HG03135 (cell line): ENCODE data around the gene GSAP.

ENCODE experiments used
- ATAC-seq: cut with Tn5 transposase; IDR thresholded peaks from one replicate; pipeline ENCODE4 v1.9.1; 2021; ENCODE audit warnings: mild to moderate bottlenecking, moderate library complexity; ENCODE audit not compliant: unreplicated experiment

The GSAP gene

DNA sequence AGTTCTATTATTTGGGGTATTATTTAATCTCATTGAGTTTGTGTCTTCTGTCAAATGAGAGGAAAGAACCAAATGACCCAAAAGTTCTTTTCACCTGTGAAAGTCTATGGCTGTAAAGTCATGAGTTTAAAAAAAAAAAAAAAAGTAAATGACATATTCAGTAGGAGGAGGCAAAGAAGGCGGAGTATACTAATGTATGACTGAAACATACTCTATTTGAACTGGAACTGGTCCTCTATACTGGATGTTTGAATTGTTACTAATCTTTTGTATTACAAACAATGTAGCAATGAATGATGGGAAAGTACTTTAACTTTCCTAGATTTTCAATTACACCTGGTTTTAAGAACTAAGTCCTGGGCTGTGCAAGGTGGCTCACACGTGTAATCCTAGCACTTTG is 24.9 kb upstream of the GSAP start:
- no peak for ATAC-seq

DNA sequence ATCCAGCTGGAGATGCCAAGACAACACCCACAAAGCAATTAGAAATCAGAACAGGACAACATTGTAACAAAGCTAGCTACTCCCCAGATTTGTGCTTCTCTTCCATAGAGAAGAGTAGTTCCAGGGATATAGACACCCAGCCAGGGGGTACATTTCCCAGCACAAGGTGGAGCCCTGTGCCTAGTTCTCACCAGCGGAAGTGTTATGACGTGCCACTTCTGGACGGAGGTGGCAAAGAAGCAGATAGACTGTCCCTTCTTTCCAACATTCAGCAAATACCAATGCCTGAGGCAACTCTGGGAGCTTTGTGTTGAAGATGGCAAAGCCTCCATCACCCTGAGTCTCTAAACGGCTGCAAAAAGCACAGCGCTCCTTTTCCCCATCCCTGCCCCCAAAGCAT is 23.4 kb upstream of the GSAP start:
- no peak for ATAC-seq

DNA sequence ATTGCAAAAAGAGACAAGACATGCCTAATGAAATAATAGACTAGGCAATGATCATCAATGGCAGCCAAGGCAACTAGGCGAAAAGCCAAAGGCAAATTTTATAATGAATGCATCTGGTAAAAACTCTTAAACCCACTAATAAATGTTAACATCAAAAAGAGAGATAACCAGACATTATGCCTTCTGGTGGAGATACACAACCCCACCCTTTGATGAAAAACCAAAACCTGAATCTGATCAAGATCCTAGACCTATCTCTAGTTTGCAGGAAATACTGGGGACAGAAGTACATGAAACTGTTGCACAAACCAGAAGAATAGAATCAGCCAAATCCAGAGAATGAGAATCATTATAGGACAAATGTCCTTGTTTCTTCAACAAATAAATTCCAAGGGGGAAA is 22.0 kb upstream of the GSAP start:
- no peak for ATAC-seq

DNA sequence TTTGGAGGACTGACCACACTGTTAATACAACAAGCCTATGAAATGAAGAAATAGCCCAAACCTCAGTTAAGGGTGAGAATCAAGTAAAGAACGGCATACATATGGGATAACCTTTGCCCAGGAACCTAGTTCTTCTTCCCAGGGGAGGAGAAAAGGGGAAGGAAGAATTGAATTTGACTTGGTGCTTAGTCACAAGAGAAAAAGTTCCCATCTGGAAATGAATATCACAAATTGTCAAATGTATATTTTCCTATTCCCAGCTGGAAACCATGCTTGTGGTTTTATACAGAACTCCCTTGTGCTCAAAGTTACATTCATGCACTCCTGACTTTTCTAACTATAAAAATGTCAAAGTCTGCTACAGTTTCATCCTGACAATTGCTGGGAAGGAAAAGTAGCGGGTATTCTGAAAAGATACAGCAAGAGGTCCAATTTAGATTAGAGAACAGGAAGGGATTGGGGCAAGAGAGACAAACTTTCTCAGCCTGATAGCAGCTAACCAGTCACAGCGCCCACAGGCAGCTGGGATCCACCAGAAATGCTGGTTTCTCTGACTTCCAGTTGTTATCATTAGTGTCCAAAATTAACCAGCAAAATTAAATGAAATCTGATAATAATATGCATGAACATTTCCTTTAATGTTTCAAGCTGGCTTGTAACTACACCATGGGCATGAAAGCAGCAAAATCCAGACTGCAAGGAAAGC is 18.6 kb upstream of the GSAP start:
- no peak for ATAC-seq

DNA sequence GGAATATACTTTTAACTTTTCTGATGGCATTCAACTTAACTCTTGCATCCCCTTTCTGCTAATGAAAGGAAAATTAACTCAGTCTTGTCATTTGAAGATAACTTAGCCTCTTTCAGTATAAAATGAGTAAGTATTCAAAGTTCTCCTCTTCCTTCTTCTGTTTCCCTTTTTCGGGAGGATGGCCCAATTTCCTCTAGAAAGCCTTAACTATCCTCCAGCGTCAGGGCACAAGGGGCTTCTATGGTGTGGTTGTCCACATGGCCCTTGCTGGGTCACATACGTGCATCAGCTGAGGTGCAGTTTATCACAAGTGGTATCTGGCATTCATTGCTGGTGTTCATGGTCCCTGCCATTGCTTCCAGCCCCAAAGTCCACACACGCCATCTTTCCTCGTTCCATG is 17.8 kb upstream of the GSAP start:
- ATAC-seq, result no peak

DNA sequence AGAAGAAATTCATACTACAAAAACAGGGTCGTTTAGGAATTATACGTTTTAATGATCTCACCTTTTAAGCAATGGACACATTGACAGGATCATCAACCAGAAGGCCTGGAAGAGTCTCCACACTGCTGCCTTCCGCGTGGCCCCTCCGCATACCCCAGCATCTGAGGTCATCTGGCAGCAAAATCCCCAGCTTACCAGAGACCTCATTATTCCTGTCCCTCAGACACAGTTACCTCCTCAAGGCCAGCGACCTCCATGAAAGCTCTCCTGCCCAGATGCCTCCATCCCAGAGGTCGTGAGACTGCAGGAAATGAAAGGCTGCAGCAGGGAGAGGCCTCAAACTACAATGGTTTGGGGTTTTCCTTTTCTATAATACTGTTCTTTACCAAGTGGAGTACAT is 14.8 kb upstream of the GSAP start:
- ATAC-seq, result no peak

DNA sequence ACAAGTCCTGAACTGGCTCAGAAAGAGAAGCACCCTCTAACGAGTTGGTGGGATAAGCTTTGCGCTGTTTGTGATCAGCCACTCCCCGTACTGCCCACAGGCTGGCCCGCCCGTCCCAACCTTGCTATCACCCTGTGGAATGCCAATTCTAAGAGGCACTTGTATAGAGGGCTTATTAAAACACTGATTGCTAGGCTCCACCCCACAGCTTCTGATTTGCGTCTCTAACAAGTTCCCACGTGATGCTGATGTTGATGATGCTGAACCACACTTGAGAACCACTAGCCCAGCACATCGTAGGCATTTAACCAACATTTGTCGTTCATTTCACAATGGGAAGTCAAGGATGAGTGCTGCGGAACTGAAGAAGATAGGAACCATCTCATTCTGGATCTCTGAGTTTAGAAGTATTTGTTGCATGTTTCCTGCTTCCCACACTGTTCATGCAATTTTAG is 12.7 kb upstream of the GSAP start:
- ATAC-seq, result no peak

DNA sequence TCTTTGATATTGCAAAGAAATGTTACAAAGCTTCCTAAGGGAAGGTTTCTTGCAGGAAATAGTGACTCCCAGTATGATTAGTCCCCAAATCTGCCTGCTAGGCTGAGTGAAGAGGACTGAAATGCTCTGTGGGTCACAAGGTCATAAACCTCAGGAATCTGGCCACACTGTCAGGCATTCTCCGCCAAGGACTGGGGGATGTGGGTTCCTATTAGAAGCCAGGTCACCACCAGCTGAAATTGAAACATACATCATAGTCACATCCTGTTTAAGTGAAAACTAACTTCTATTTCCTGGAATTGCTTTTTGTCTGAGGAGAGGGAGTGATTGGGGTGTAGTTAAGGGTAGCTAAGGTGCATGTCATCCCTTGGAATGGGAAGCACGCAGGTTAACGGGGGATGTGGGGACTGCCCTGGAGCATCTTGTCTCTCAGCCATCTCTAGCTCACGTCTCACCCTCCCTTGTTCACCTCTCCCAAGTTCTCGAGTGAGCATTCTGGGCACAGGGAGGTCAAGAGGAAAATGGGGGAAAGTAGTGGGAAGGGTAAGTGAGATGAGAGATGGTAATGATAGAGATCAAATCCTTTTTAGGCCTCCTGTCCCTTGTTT is 12.0 kb upstream of the GSAP start:
- ATAC-seq, result no peak

DNA sequence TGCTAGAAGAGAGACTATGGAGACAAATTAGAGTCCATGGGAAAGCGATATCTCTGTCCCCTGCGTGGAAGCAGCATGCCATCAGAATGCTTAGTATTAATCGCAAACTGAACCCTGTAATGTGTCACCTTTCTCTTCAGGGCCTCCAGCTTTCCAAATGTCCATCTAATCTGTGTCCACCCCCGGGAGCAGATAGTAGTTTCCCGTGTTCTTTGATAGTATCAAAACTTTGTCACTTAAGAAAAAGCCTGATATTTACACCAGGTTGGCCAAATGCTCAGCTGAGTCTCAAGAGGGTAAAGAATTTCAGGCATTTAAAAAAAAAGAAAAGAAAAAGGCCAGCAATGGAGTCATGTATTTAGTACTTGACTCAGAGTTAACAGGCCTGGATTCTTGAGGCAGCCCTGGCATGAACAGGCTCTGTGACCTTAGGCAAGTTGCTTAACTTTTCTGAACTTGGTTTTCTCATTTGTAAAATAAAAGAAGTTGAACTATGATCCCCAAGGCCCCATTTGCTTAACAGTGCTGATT is 10.4 kb upstream of the GSAP start:
- ATAC-seq, result no peak

DNA sequence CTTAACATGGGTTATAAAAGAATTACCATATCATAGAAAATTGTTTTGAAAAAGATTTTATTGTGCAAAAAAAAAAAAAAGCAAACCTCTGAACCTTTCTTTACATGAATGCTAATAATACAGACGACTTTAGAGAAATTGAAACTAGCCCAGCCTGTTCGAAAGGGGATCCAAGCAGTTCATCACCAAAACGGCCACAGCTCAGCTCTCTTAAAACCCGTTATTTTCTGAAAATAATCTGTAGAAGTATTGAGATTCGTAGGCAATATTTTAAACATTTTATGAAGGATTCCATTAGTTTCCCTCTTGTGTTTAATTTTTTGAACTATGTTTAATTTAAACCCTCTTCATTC is 9.9 kb upstream of the GSAP start:
- no peak for ATAC-seq

DNA sequence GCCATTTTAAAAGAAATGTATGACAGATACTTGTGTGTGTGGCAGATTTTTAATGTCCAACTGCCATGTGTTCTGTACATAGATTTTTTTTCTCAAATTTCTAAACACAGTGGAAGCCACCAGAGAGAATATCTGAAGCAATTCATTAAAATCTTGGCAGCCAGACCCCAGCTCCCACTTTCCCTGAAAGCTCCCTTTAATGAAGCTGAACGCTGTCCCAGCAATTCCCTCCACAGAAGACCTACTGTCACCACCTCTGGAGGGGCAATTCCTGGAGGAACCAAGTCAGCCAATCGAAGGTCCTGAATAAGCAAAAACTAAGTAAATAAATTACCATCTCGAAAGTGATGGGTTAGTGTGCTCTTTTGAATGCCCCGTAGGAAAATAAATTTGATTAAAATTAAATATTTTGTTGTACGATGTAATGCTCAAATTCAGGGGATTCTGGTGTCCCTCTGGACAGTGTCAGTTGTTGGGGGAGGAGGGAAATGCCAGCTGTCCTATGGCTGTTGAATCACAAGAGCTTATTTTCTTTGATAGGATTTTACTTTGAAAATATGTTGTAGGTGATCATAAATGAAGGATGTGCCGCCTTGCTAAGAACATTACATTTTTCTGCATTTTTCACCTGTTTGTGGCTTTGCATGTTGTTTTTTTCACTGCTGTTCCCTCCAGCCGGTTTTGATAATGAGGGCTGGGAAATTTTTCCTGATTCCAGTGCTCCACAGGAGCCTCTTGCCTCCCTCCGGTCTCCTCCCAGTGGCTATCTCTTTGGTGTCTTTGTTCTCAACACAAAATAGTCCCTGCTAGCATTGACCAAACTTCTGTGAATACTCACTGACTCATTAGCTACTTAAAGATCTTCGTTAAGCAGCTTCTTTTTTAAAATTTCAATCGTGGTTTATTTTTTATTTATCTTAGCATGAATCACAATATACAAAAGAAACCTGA is 9.2 kb upstream of the GSAP start:
- ATAC-seq, result no peak

DNA sequence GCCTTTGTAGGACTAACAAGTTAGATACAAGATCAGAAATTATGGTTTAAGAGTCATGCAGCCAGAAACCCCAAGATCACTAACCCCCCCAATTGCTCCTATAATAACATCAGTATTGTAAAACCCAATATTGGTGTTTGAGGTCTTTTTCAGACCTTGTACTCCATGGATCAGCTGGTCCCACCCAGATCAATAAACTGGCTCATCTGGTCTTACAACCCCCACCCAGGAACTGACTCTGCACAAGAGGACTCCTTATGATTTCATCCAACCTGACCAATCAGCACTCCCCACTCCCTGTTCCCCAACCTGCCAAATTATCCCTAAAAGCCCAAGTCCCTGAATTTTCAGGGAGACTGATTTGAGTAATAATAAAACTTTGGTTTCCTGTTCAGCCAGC is 6.4 kb upstream of the GSAP start:
- ATAC-seq, result no peak

DNA sequence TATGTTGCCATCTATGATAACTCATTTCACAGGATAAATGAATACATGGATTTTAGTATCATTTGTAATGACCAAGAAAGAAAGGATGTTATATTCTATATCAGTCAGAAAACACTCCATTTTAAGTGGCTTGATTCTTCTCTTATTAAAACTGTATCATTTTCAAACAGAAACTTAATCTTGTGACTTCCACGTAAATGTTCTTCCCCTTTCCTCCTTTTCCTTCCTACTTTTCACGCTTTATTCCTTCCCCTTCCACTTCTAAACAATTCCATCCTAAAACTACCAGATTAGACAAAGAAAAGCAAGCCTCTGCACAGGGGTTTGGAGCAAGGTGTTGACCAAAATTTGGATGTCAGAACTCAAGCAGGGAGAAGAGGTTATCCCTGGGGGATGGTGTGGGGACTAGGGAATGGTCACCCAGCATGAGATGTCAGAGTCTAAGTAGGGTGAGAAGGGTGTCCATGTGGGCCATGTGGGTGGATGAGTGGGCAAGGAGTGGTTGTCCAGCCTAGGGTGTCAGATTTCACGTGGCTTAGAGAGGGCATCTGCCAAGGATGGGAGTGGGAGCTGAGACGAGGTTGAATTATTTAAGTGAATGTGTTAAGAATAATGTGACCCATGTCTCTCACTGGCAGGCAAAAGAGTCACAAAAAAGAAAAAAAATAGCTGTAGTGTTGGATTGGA is 5.0 kb upstream of the GSAP start:
- ATAC-seq, result no peak

DNA sequence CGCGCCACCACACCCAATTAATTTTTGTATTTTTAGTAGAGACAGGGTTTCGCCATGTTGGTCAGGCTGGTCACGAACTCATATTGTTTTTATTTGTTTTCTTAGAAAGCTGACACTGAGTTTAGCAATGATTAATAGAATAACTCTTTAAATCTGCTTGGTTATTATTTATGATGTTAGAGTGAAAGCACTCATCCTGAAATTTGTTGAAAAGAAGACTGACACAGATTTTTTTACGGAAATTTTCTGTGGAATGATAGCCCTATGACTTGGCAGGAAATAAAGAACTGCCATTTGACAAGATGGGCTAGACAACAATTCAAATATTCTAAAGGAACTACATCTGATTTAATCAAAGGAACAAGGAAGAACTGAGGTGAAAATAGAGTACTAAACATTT is 4.3 kb upstream of the GSAP start:
- no peak for ATAC-seq

DNA sequence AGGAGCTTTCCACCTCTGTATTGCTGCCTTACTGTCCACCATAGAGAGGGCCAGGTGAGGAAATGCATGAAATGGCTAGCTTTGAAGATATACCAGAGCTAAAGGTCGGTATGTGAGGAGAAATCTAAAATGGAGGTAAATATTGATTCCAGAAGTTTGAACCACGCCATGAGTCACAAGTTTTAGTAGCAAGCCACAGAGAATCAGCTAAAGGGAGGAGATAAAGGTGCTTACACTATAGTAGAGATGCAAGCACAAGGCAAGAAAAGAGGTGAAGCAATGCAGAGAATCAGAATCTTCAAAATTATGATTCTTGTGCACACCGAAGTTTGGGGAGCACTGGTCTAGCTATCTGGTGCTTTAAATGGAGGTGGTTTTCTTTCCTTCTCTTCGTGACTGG is 3.0 kb upstream of the GSAP start:
- ATAC-seq, result no peak

DNA sequence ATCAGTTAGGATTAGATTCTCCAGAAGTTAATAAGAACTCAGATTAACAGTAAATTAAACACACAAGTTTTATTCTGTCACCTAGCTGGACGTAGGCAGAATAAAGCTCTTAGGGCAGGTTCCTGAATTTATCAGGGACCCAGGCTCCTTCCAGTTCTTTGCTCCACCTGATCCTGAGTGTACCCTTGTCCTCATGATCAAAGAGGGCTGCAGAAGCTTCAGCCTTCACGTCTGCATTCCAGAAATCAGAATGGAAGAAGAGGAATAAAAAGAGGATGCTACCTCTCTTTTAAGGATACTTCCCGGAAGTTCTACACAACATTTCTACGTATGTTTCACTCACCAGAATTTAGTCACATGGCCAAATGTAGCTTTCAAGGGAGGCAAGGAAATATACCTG is 1.7 kb upstream of the GSAP start:
- no peak for ATAC-seq

DNA sequence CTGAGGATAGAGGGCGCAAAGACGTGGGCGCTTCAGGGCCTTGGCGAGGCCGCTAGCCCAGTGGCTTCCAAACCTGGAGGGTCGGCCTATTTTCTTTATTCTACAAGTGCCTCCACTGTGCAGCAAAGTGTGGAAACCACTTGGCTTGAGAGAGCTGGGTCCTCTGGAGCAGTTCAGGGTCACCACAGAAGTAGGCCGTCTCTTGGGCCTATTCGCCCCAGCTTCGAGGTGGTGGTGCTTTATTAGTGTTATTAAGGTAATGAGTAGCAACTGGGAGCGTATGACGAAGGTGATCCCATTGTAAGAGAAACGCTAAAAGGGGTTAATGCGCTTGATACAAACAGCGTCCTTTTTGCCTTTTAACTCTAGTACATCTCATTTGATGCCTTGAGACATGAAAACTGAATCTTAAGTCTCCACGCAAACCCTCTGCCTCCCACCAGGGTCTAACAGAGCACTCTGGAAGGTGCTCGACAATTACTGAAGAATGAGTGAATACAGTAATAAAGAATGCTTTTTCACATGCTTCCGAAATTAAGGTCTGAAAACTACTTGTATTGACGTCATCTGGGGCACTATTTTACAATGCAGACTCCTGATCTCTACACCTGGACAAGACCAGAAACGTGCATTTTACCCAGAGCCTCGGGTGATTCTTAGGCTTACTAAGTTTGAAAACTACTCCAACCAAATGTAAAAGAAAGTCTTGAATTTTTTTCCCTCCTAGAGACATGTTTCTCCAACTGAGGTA is 647 bp upstream of the GSAP start:
- ATAC-seq, result peak; percentile 29

DNA sequence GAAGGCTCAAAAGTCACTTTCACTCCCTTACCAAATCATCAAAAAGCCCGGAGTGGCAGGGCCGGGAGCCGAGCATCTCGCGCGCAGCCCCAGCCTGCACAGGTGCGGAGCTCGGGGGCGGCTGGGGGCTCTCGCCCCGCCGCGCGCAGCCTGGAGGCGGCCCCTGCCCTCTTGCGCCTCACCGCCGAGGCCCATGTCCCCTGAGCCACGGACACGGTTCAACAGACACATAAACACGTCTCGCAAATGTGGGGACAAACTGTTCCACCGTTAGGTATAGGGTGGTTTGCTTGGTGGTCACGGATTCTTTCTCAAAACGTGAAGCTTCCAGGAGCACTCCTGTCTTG is 700 bp downstream of the GSAP start:
- ATAC-seq, result peak; percentile 36

DNA sequence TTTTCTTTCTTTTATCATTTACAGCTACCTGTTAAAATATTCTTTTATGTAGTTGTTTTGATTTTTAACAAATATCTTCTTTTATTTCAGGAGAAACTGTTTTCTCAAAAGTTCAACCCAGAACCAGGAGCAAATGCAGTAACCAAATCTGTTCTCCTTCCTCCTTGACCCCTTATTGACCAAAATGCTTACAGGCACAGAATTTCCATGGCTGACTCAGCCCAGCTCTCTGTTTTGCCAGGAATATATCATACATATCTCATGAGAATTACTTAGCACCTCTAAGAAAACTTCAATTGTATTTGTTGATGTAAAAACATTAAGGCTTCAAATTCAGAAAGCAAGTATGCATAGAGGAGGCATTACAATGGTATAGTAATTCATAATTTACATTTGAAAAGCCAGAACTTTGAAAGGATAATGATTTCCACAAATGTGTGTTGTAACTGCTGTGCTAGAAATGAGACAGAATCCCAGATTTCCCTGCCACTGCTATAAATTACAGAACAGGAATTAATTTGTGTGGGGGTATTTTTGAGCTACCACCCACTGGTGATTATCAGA is 2.2 kb downstream of the GSAP start:
- no peak for ATAC-seq

DNA sequence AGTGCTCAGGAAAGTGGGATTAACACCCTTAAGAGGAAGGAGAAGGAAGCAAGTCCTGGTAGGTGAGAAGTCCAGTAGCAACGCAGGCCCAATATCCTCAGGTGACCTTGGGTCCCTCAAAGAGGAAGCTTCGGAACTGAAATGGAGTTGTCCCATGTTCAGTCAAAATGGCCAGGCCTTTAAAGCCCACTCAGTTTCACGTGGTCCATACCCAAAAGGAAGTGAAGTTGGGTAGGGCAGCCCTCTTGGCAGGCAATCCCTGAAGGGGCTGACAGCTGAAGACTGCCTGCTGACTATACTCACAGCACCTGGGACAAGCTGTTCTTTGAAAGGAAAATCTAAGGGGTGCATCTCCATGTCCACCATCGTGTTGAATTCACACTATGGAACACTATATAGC is 3.0 kb downstream of the GSAP start:
- no peak for ATAC-seq
